Mesenchymal stem cell (in vitro differentiated cells and primary cell): Measurements from ENCODE around the gene PLCB1.

Source experiments
- DNase-seq: peaks from one replicate; pipeline ENCODE4 v3.0.0-alpha.2; 2013
- H2AFZ ChIP-seq: one replicate; pipeline ENCODE4 v1.6.1; 2013; ENCODE audit warnings: low read depth, mild to moderate bottlenecking, control low read depth, inconsistent platforms, low read length, moderate library complexity
- H2AK5ac ChIP-seq: 2 replicates; pipeline ENCODE4 v1.6.1; 2013; ENCODE audit warnings: low read length, moderate library complexity, mild to moderate bottlenecking, inconsistent platforms; ENCODE audit not compliant: severe bottlenecking
- H2BK120ac ChIP-seq: one replicate; pipeline ENCODE4 v1.6.1; 2013; ENCODE audit warnings: low read depth, mild to moderate bottlenecking, inconsistent platforms, low read length, moderate library complexity
- H2BK12ac ChIP-seq, 2 experiments: one replicate each; pipeline ENCODE4 v1.6.1; 2013; ENCODE audit warnings: inconsistent platforms in 2 of 2, low read length in 2 of 2, mild to moderate bottlenecking in 2 of 2, moderate library complexity in 2 of 2, control low read depth in 1 of 2
- H2BK15ac ChIP-seq: one replicate; pipeline ENCODE4 v1.6.1; 2013; ENCODE audit warnings: mild to moderate bottlenecking, low read depth, inconsistent platforms; ENCODE audit not compliant: poor library complexity, severe bottlenecking
- H2BK5ac ChIP-seq: 2 replicates; pipeline ENCODE4 v1.6.1; 2013; ENCODE audit warnings: low read depth, mild to moderate bottlenecking, low read length, control low read depth, inconsistent platforms; ENCODE audit not compliant: poor library complexity, severe bottlenecking
- H3K14ac ChIP-seq, 2 experiments: one replicate each; pipeline ENCODE4 v1.6.1; 2013; ENCODE audit warnings: inconsistent platforms in 2 of 2, low read length in 2 of 2, control low read depth in 1 of 2, mild to moderate bottlenecking in 1 of 2, moderate library complexity in 1 of 2
- H3K18ac ChIP-seq, 2 experiments: one replicate each; pipeline ENCODE4 v1.6.1; 2013; ENCODE audit warnings: inconsistent platforms in 2 of 2, low read length in 2 of 2, control low read depth in 1 of 2, low read depth in 1 of 2, mild to moderate bottlenecking in 1 of 2
- H3K23ac ChIP-seq, 2 experiments: one replicate each; pipeline ENCODE4 v1.6.1; 2013; ENCODE audit warnings: inconsistent platforms in 2 of 2, low read length in 2 of 2, mild to moderate bottlenecking in 2 of 2, moderate library complexity in 2 of 2, control low read depth in 1 of 2
- H3K27ac ChIP-seq: 2 replicates; pipeline ENCODE4 v1.5.1; 2013; ENCODE audit warnings: mild to moderate bottlenecking, moderate library complexity, low read length, control low read depth, inconsistent platforms; ENCODE audit not compliant: poor library complexity, severe bottlenecking
- H3K27me3 ChIP-seq, 2 experiments: 2 replicates each; pipeline versions ENCODE4 v1.6.1 to v1.7.0; 2013; ENCODE audit warnings: low read length in 2 of 2, mild to moderate bottlenecking in 2 of 2, moderate library complexity in 2 of 2, control low read depth in 1 of 2, inconsistent platforms in 1 of 2; ENCODE audit not compliant: control insufficient read depth in 1 of 2, insufficient read depth in 1 of 2
- H3K36me3 ChIP-seq, 2 experiments: 2 replicates each; pipeline versions ENCODE4 v1.6.1 to v1.7.0; 2013; ENCODE audit warnings: low read length in 2 of 2, control low read depth in 1 of 2, inconsistent platforms in 1 of 2, low read depth in 1 of 2, mild to moderate bottlenecking in 1 of 2; ENCODE audit not compliant: insufficient read depth in 2 of 2, control insufficient read depth in 1 of 2
- H3K4ac ChIP-seq, 2 experiments: one replicate each; pipeline ENCODE4 v1.6.1; 2013; ENCODE audit warnings: inconsistent platforms in 2 of 2, low read length in 2 of 2, mild to moderate bottlenecking in 2 of 2, moderate library complexity in 2 of 2, control low read depth in 1 of 2, low read depth in 1 of 2
- H3K4me1 ChIP-seq: 2 replicates; pipeline ENCODE4 v1.6.1; 2013; ENCODE audit warnings: low read depth, low read length, control low read depth; ENCODE audit not compliant: control insufficient read depth, insufficient read depth
- H3K4me2 ChIP-seq: 2 replicates; pipeline ENCODE4 v1.6.1; 2013; ENCODE audit warnings: low read length, mild to moderate bottlenecking, inconsistent platforms; ENCODE audit not compliant: poor library complexity, severe bottlenecking
- H3K4me3 ChIP-seq, 2 experiments: 2 replicates each; pipeline versions ENCODE4 v1.5.1 to v1.7.0; 2013; ENCODE audit warnings: low read length in 2 of 2, mild to moderate bottlenecking in 2 of 2, control low read depth in 1 of 2, low read depth in 1 of 2; ENCODE audit not compliant: insufficient read depth in 1 of 2
- H3K79me1 ChIP-seq: replicated peaks from 2 replicates; pipeline ENCODE4 v1.6.1; 2013; ENCODE audit warnings: mild to moderate bottlenecking, control low read depth, low read length, inconsistent platforms; ENCODE audit not compliant: poor library complexity, severe bottlenecking
- H3K9ac ChIP-seq: 2 replicates; pipeline ENCODE4 v1.7.0; 2013; ENCODE audit warnings: mild to moderate bottlenecking, low read length, moderate library complexity
- H3K9me3 ChIP-seq: 2 replicates; pipeline ENCODE4 v1.7.0; 2013; ENCODE audit warnings: mild to moderate bottlenecking, low read length; ENCODE audit not compliant: control insufficient read depth
- H4K8ac ChIP-seq: one replicate; pipeline ENCODE4 v1.6.1; 2013; ENCODE audit warnings: inconsistent platforms, mild to moderate bottlenecking, low read length, moderate library complexity
- H4K91ac ChIP-seq: one replicate; pipeline ENCODE4 v1.6.1; 2013; ENCODE audit warnings: mild to moderate bottlenecking, low read length, inconsistent platforms
- WGBS: methylation state at CpG from one replicate; pipeline ENCODE4 v1.1.7; 2013; ENCODE audit warnings: mixed read lengths; 5-methylcytosine and 5-hydroxymethylcytosine counted together

Gene PLCB1

GRCh38 chr20:8150591-8150990, 18.5 kb downstream of the PLCB1 start:
- no peak for DNase-seq
- H2BK120ac ChIP-seq, result no peak overlapping the region
- H2AK5ac ChIP-seq, result no peak overlapping the region
- H2BK5ac ChIP-seq, result no peak overlapping the region
- H4K8ac ChIP-seq, result no peak overlapping the region
- no peak overlapping the region for H3K23ac ChIP-seq
- H3K18ac ChIP-seq, result no peak overlapping the region
- H3K4me1 ChIP-seq, result no peaks in the 10 kb centered on the region
- H3K27ac ChIP-seq, result no peak overlapping the region
- WGBS, result 100% methylated on average over 1 of the region's 1 CpG
- no peaks in the 10 kb centered on the region for H3K36me3 ChIP-seq
- no peak overlapping the region for H2BK12ac ChIP-seq
- H3K9ac ChIP-seq, result peak overlapping the region; percentile 11
- H3K4ac ChIP-seq, result no peak overlapping the region
- H3K79me1 ChIP-seq, result no peaks in the 10 kb centered on the region
- no peak overlapping the region for H2AFZ ChIP-seq
- no peak overlapping the region for H3K14ac ChIP-seq
- H3K27me3 ChIP-seq, result no peaks in the 10 kb centered on the region
- H3K4me3 ChIP-seq, result no peak overlapping the region
- H2BK15ac ChIP-seq, result no peak overlapping the region
- no peaks in the 10 kb centered on the region for H3K9me3 ChIP-seq
- no peak overlapping the region for H4K91ac ChIP-seq
- no peak overlapping the region for H3K4me2 ChIP-seq

DNA sequence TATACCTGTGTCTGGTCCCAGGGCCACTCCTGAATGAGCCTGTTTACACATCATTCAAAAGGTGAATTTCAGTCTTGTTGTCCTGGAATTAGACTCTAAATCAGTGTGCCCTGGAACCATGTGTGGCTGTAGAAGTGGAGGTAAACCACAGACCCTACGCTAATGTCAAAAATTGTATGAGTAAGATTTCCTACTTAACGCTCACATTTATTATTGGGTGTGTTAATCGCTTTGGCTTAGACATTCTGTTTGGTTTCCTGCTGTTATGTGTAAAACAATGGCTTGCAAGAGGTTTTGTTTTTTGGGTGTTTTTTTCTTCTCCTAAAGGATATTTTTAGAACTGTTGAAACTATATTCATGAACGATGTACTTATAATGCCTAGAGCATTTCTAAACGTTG, 19.3 kb downstream of the PLCB1 start:
- Histone ChIP-seq H3K4ac (no peak overlapping the region), H3K4me1 (peaks cover 3% of the 10 kb centered on the region), H3K14ac (no peak overlapping the region), H4K8ac (no peak overlapping the region), H3K9ac (no peak overlapping the region), H2AFZ (no peak overlapping the region), H2AK5ac (no peak overlapping the region), H3K9me3 (no peaks in the 10 kb centered on the region), H2BK12ac (no peak overlapping the region), H2BK120ac (no peak overlapping the region), H3K23ac (no peak overlapping the region), H3K36me3 (no peaks in the 10 kb centered on the region), H3K27ac (no peak overlapping the region), H2BK15ac (no peak overlapping the region), H4K91ac (no peak overlapping the region), H3K18ac (no peak overlapping the region), H3K4me2 (no peak overlapping the region), H3K4me3 (no peak overlapping the region), H3K79me1 (no peaks in the 10 kb centered on the region), H2BK5ac (no peak overlapping the region), H3K27me3 (no peaks in the 10 kb centered on the region)
- 91% methylated on average over 4 of the region's 5 CpGs for WGBS
- DNase-seq, result no peak

- Histone ChIP-seq H3K36me3 (no peaks in the 10 kb centered on the region), H3K23ac (no peak overlapping the region), H3K4me2 (no peak overlapping the region), H4K8ac (no peak overlapping the region), H3K27ac (no peak overlapping the region), H2BK5ac (no peak overlapping the region), H2AFZ (no peak overlapping the region), H3K4ac (no peak overlapping the region), H4K91ac (no peak overlapping the region), H3K9me3 (no peaks in the 10 kb centered on the region), H3K9ac (no peak overlapping the region), H3K18ac (no peak overlapping the region), H2BK12ac (no peak overlapping the region), H2AK5ac (no peak overlapping the region), H3K4me3 (no peak overlapping the region), H2BK15ac (no peak overlapping the region), H3K14ac (no peak overlapping the region), H3K27me3 (no peaks in the 10 kb centered on the region), H3K4me1 (peaks cover 3% of the 10 kb centered on the region), H3K79me1 (no peaks in the 10 kb centered on the region), H2BK120ac (no peak overlapping the region)
- WGBS, result 8% methylated on average over 1 of the region's 1 CpG
- peak; percentile 32 for DNase-seq
Observed at GRCh38 chr20:8152183-8152582, 20.1 kb downstream of the PLCB1 start.

DNA sequence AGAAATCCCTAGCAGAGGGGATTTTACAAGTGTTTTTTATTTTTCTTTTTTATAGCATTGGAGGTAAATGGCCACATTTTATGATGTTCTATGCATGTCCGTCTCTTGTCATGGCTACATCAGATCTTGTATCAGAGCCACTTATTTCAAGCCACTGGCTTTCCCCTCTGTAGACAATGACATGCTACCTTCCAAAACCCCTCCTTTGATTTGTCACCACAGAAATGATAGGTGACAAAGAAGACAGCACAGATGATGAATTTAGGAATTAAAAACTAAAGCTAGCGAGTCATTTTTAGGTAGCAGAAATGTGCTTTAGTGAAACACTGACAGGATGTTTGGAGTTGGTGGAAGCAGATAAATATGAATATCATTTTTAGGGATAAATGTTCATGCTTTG, 20.8 kb downstream of the PLCB1 start:
- no peaks in the 10 kb centered on the region for H3K27me3 ChIP-seq
- no peak overlapping the region for H2BK120ac ChIP-seq
- no peak overlapping the region for H3K4me3 ChIP-seq
- H4K8ac ChIP-seq, result no peak overlapping the region
- no peak overlapping the region for H3K9ac ChIP-seq
- H2AFZ ChIP-seq, result no peak overlapping the region
- no peaks in the 10 kb centered on the region for H3K36me3 ChIP-seq
- no peak overlapping the region for H3K14ac ChIP-seq
- H2BK15ac ChIP-seq, result no peak overlapping the region
- DNase-seq, result no peak
- no peak overlapping the region for H3K4me2 ChIP-seq
- H3K4me1 ChIP-seq, result peaks cover 3% of the 10 kb centered on the region
- 95% methylated on average over 2 of the region's 2 CpGs for WGBS
- H3K23ac ChIP-seq, result no peak overlapping the region
- no peak overlapping the region for H3K18ac ChIP-seq
- no peak overlapping the region for H2BK12ac ChIP-seq
- H3K4ac ChIP-seq, result no peak overlapping the region
- H3K9me3 ChIP-seq, result no peaks in the 10 kb centered on the region
- H2AK5ac ChIP-seq, result peak overlapping the region; percentile 91
- H2BK5ac ChIP-seq, result no peak overlapping the region
- no peak overlapping the region for H4K91ac ChIP-seq
- H3K79me1 ChIP-seq, result no peaks in the 10 kb centered on the region
- no peak overlapping the region for H3K27ac ChIP-seq
